SIG-M5 treated with dmso at 0.1 percent for 504 hours (cell line): Measurements from ENCODE around the gene PPIF.

Experiments
- DNase-seq: peaks from one replicate; lab custom pipeline; 2025; ENCODE audit not compliant: unreplicated experiment; lab: John Stamatoyannopoulos, UW

Gene PPIF

DNA sequence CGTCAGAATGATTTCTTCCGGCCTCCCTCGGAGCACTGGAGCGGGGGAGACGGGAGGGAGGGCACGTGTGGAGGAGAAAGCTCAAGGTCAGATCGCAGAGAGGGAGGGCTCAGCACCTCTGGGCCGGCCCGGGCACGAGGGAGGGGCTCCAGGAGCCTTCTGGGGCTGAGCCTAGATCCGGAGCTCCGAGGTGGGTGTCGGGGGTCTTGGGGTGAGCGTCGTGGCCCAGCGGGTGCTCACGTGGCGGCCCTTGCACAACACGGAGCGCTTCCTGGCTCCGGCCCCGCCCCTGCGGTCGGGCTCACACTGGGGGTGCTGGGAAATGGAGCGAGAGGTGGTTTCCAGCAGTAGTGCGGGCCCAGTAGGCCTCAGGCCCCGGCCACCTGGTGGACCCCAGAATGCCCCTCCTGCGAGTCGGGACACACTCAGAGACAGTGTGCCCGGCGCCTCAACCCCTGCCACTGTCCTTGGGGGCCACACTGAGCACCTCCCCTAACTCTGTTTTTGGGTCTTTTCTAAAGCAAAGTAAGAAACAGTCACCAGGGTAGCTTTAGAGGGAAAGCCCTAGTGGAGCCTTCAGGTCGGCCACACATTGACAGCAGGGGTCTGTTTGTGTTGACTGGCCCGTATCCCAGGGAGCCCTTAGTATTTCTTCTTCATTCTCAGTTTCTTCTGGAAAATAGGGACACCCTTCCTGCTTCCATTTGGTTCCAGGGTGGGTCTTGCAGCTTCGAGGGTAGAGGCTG is 798 bp downstream of the PPIF start:
- DNase-seq = peak; percentile 66

DNA sequence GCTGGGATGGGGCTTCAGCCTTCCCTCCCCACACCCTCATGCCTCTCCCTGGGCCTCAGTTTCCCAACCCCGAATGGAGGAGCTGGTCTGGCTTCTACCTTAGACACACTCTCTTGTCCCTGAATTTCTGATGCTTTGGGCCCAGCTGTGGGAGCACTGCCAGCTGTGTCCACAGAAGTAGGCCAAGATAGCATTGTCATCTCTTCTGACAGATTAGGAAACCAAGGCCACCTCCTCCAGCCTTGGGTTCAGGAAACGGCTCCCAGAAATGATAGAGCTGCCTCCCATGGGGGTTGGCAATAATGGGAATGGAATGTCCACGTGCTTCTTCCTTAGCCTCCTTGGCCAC is 1.3 kb downstream of the PPIF start:
- no peak for DNase-seq

DNA sequence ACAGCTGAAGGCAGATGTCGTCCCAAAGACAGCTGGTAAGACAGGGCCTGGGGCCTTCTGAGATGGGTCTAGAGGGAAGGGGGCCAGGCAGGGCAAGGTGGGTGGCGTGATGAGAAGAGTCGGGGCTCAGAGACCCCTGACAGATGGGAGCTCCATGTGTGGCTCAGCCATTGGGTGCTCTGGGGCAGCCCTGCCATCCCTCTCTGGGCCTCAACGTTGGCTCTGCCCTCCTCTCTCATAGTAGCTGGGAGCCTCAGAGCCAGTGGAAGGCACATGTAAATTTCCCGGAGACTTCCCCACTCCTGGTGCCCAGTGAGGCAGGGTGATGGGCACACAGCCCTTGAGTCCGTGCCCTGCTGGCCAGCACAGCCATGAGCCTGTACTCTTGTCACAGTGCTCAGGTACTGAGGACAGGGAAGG is 1.8 kb downstream of the PPIF start:
- no peak for DNase-seq

DNA sequence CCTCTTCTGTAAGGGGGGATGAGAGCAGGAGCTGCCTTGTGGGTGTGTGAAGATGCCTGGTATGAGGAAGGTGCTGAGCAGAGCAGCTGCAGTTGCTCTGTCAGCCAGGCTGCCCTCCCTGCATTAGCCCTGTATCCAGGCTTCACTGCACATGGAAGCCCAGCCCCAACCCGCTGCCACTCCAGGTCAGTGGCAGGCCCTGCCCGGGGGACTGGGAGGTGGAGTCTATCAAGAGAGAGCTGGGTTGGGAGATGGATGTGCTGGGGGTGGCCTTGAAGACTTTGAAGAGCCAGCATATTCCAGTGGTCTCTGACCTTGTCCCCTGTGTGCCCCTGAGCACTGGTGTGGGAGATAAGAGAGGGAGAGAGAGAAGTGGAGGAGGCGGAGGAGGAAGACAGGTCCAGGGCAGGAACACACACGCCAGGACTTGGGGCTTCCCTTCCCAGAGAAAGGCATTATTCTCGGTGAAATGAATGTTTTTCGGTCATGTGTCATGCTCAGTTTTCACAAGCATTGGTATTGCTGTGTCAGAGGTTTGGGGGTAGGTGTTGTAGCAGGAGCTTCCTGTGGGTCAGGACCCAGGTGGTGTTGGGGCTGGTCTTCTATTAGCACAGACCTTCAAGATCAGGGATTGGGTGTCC is 2.6 kb downstream of the PPIF start:
- no peak for DNase-seq

DNA sequence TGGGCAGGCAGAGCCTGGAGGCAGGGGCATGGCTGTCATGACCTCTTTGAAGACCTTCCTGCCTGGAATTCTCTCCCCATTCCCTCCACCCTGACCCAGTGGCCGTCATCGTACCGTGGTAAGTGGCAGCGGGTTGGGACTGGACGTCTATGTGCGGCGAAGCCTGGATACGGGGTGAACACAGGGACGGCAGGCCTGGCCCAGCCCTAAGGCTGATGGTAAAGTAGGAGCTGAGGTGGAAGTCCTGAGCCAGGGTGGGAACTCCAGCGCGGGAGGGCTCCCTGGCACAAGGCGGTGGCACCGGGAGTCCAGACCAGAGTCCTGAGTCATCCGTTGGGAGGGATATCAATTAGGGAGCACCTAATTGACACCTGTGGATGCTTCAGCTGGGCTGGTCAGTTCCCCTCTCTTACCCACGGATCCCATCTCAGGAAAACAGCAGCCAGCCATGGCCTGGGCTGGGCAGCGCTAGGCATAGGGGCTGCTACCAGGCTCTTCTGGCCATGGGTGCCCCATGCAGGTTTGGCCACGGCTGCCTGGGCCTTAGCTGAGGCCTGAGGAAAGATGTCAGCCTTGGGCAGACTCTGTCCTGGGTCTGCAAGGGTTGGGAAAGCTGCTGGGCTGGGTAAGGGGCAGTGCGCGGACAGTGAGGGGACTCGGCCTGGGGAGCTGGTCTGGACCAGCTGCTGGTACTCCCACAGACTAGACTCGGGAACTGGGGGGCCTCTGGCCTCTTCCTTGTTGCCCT is 3.3 kb downstream of the PPIF start:
- DNase-seq = no peak

DNA sequence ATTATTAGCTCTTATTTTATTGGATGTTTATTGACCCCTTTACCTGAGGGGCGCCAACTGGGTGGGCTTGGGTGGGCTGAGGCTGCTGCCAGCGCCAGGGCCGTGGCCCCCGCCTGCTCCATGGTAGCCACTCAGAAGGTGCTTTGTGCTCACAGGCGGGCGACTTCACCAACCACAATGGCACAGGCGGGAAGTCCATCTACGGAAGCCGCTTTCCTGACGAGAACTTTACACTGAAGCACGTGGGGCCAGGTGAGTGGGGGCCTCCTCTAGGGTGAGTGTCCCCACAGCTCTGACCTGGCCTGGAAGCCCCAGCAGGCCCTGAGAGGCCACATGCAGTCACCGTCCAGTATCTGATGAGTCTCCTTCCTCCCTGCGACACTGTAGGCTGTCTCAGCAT is 4.1 kb downstream of the PPIF start:
- no peak for DNase-seq

GRCh38 chr10:79352035-79352877 is 5.0 kb downstream of the PPIF start:
- DNase-seq = no peak

DNA sequence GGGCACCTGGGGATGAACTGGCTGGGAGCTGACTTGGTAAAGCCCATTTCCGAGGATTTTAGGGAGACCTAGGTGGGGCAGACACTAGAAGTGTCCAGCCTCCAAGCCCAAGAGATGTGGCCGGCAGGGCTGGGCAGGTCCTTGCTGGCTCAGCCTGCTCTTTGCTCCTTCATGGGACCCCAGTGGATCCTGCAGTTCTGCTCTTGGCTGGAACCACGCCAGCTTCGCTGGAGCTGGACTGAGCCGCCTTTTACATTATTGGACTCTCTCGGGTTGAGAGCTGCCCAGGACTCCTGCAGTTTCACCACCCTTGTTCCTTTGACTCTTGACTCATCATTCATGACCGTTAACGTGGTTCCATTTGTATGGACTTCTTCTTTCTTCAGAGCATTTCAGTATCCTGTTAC is 5.7 kb downstream of the PPIF start:
- DNase-seq = peak; percentile 74

DNA sequence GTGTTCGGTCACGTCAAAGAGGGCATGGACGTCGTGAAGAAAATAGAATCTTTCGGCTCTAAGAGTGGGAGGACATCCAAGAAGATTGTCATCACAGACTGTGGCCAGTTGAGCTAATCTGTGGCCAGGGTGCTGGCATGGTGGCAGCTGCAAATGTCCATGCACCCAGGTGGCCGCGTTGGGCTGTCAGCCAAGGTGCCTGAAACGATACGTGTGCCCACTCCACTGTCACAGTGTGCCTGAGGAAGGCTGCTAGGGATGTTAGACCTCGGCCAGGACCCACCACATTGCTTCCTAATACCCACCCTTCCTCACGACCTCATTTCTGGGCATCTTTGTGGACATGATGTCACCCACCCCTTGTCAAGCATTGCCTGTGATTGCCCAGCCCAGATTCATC is 6.5 kb downstream of the PPIF start:
- no peak for DNase-seq

DNA sequence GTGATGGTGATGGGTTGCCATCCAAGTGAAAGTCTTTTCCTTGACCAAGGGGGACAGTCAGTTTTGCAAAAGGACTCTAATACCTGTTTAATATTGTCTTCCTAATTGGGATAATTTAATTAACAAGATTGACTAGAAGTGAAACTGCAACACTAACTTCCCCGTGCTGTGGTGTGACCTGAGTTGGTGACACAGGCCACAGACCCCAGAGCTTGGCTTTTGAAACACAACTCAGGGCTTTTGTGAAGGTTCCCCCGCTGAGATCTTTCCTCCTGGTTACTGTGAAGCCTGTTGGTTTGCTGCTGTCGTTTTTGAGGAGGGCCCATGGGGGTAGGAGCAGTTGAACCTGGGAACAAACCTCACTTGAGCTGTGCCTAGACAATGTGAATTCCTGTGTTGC is 6.9 kb downstream of the PPIF start:
- peak; percentile 87 for DNase-seq

DNA sequence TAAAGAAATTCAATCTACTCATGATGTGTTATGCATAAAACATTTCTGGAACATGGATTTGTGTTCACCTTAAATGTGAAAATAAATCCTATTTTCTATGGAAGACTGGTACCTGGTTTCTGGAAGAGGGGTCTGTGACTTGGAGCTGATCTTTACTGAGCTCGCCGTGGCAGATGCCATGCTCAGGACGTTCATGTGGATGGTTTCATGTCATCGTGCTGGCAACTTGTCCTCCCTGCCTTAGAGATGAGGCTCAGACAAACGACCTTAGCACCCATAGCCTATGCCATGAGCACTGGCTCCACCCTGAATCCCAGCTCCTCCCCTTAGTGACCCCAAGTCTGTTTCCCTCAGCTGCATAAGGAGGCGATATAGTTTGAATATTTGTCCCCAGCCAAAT is 7.3 kb downstream of the PPIF start:
- no peak for DNase-seq

DNA sequence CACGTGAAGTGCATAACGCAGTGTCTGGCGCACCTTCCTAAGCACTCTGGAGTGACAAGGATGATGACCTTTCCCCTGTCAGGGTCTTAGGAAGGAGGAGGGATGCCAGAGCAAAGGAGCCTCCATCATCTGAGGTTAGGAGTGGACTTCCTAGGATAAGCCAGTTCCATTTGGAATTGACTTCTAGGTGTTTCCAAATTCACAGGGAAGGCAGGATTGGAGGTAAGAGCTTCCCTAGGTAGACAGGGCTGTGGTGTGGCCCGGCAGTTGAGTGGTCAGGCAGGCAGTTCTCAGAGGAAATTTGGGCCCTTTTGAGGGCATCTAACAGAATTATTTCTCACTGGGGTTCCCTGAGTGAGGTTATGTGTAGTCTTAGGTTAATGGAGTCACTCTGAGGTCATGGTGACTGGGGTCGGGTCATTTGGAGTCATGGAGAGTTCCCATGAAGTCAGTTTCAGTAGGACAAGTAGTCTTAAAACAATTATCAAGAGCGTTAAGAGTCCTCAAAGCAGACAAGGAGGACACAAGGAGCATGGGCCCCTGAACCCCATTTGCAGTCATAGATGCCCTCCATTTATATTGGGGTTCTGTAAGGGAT is 8.2 kb downstream of the PPIF start:
- DNase-seq = no peak

GRCh38 chr10:79356104-79356503 is 8.8 kb downstream of the PPIF start:
- DNase-seq = peak; percentile 46

DNA sequence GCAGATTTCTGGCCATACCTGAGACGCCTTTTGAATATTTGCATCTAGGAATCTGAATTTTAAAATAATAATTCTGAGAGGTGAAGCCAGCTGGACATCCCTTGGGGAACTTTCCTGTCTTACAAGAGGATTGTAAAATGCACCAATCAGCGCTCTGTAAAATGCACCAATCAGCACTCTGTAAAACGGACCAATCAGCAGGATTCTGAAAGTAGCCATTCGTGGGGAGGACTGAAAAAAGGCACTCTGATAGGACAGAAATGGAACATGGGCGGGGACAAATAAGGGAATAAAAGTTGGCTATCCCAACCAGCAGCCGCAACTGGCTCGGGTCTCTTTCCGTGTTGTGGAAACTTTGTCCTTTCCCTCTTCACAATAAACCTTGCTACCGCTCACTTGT is 9.9 kb downstream of the PPIF start:
- DNase-seq = no peak

GRCh38 chr10:79358811-79359210 is 11.5 kb downstream of the PPIF start:
- DNase-seq = no peak

- no peak for DNase-seq
Measured at GRCh38 chr10:79359816-79360498, 12.7 kb downstream of the PPIF start.

DNA sequence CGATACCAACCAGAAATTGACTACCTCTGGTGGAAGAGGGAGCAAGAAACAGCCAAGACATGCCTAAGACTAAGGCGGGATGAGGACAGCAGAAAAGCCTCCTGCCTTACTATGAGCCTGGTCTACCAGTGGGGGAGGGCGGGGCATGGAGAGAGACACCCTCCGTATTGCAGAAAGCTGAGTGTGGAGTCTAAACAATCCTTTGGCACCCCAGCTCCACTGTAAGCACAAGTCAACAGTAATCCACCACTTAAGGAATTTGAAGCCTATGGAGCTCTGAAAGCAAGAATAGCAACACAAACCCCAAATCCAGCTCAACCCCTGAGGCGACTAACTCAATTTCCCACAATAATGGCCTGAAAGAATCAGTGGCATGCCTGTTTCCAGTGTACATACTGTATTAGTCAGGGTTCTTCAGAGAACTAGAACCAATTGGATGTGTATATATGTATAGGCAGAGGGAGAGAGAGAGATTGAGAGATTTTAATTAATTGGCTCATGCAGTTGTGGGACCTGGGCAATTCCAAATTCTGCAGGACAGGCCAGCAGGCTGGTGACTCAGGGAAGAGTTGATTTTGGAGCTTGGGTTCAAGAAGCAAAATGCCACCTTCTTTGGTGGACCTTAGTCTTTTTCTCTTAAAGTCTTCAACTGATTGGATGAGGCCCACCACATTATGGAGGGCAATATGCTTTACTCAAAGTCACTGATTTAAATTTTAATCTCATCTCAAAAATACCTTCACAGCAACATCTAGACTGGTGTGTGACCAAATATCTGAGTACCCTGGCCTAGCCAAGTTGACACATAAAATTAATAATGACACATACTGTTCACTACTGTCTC is 13.5 kb downstream of the PPIF start:
- no peak for DNase-seq

DNA sequence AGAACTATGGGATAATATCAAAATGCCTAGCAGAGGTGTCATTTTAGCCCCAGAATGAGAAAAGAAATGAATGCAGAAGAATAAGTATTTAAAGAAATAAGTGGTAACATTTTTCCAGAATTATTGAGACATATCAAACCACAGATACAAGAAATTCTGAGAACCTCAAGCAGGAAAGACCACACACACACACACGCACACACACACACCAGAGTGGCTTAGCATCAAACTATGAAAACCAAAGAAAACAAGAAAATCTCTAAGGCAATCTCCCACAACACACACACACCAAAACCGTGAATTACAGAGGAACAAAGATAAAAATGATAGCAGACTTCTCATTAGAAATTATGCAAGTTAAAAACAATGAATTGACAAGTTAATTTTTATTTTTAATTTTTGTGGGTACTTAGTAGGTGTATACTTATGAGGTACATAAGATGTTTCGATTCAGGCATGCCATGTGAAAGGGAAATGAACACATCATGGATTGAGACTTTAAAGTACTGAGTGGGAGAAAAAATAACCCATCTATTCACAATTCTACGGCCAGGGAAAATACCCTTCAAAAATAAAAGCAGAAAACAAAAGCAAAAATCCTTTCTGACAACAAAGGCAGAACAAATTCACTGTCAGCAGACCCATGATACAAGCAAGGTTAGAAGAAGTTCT is 14.6 kb downstream of the PPIF start:
- DNase-seq = no peak
